ENCODE results near the gene RAMP3. TPM values are rescaled to one million over a fixed set of nuclear protein-coding genes. Genes with fewer than 3 reads are reported as not detected.

RAMP3 gene
- total and polyA plus RNA-seq, 9 of the 15 experiments (the other 6 are each of a cell fraction or from before 2014, with no cell fraction given): not detected

DNA sequence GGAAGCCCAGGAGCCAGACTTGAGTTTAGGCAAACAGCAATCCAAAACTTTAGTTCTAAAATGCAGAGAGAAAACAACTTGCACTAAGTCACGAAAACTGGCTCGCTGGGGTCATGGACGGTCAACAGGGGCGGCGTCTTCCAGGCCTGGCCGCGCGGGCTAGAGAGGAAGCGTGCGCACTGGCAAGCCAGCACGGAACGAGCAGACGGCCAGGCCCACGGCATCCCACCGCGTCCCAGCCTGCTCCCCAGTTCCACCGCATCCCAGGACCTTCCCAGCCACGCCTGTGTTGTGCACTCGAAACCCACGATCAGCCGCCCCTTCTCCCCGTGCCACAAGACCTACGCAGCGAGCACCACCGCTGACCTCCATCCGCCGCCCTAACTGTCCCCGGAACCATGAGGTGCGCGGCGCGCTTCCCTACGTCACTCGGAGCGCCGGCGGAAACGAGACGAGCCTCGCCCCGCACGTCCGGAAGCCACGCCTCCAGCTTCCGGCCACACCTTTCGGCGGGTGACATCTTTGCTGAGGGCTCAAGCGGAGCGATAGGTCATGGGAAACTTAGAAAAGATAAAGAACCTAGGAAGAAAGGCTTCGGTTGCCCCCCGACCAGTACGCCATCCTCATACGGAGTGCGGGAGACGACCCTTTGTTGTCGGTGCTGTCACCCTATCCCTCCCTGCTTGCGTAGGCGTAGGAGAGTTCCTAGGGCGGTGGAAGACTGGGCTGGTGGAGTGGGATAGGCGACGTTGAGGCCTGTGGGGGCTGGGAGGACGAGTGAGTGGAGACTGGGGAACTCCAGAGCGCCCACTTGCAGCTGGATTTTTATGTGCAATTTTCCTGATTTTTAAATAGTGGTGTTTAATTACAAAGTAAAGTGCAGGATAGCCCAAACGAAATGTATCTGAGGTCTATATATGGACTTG, 46.0 kb upstream of the RAMP3 start, which contains the start of gene TBRG4 (continued):
- TF ChIP-seq, protein P1, sequence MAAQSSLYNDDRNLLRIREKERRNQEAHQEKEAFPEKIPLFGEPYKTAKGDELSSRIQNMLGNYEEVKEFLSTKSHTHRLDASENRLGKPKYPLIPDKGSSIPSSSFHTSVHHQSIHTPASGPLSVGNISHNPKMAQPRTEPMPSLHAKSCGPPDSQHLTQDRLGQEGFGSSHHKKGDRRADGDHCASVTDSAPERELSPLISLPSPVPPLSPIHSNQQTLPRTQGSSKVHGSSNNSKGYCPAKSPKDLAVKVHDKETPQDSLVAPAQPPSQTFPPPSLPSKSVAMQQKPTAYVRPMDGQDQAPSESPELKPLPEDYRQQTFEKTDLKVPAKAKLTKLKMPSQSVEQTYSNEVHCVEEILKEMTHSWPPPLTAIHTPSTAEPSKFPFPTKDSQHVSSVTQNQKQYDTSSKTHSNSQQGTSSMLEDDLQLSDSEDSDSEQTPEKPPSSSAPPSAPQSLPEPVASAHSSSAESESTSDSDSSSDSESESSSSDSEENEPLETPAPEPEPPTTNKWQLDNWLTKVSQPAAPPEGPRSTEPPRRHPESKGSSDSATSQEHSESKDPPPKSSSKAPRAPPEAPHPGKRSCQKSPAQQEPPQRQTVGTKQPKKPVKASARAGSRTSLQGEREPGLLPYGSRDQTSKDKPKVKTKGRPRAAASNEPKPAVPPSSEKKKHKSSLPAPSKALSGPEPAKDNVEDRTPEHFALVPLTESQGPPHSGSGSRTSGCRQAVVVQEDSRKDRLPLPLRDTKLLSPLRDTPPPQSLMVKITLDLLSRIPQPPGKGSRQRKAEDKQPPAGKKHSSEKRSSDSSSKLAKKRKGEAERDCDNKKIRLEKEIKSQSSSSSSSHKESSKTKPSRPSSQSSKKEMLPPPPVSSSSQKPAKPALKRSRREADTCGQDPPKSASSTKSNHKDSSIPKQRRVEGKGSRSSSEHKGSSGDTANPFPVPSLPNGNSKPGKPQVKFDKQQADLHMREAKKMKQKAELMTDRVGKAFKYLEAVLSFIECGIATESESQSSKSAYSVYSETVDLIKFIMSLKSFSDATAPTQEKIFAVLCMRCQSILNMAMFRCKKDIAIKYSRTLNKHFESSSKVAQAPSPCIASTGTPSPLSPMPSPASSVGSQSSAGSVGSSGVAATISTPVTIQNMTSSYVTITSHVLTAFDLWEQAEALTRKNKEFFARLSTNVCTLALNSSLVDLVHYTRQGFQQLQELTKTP (IDR thresholded peaks at IDR 0.05; ENCODE audit: low read depth in 1 of 2, partially characterized antibody in 2 of 2): peak; percentile 37 to 62
- peak; percentile 64; the same call in 1 of the 2 replicates for TF ChIP-seq L3MBTL2 (IDR thresholded peaks at IDR 0.05)
- TF ChIP-seq, protein P2, sequence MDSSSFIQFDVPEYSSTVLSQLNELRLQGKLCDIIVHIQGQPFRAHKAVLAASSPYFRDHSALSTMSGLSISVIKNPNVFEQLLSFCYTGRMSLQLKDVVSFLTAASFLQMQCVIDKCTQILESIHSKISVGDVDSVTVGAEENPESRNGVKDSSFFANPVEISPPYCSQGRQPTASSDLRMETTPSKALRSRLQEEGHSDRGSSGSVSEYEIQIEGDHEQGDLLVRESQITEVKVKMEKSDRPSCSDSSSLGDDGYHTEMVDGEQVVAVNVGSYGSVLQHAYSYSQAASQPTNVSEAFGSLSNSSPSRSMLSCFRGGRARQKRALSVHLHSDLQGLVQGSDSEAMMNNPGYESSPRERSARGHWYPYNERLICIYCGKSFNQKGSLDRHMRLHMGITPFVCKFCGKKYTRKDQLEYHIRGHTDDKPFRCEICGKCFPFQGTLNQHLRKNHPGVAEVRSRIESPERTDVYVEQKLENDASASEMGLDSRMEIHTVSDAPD (CRISPR knock-in tag; IDR thresholded peaks at IDR 0.05): no peak
- TF ChIP-seq TAF9B (IDR thresholded peaks at IDR 0.05; ENCODE audit: partially characterized antibody): peak; percentile 95
- no peak for TF ChIP-seq CBX5 (IDR thresholded peaks at IDR 0.05; ENCODE audit: borderline replicate concordance, low read depth)
- TF ChIP-seq MTA3 (IDR thresholded peaks at IDR 0.05; ENCODE audit: borderline replicate concordance): peak; percentile 92
- no peak for TF ChIP-seq ZFPM2 (CRISPR knock-in tag; IDR thresholded peaks at IDR 0.05)
- no peak for TF ChIP-seq HDGF (IDR thresholded peaks at IDR 0.05)
- no peak for TF ChIP-seq RBM39 (optimal IDR thresholded peaks at IDR 0.05; ENCODE audit: low read depth, low read length)
- peak; percentile 9; the same call in 1 of the 2 replicates for TF ChIP-seq TCF3 (CRISPR knock-in tag; IDR thresholded peaks at IDR 0.05)
- TF ChIP-seq ZNF146 (CRISPR knock-in tag; IDR thresholded peaks at IDR 0.05; ENCODE audit: unreplicated experiment): no peak
- TF ChIP-seq ZBTB1 (CRISPR knock-in tag; IDR thresholded peaks at IDR 0.05; ENCODE audit: borderline replicate concordance, low read depth): peak; percentile 56; the same call in 1 of the 2 replicates
- no peak for TF ChIP-seq POLR3G (IDR thresholded peaks at IDR 0.05; ENCODE audit: extremely low read depth, insufficient read length, insufficient replicate concordance)
- TF ChIP-seq, protein P3, sequence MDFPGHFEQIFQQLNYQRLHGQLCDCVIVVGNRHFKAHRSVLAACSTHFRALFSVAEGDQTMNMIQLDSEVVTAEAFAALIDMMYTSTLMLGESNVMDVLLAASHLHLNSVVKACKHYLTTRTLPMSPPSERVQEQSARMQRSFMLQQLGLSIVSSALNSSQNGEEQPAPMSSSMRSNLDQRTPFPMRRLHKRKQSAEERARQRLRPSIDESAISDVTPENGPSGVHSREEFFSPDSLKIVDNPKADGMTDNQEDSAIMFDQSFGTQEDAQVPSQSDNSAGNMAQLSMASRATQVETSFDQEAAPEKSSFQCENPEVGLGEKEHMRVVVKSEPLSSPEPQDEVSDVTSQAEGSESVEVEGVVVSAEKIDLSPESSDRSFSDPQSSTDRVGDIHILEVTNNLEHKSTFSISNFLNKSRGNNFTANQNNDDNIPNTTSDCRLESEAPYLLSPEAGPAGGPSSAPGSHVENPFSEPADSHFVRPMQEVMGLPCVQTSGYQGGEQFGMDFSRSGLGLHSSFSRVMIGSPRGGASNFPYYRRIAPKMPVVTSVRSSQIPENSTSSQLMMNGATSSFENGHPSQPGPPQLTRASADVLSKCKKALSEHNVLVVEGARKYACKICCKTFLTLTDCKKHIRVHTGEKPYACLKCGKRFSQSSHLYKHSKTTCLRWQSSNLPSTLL (IDR thresholded peaks at IDR 0.05): no peak
- TF ChIP-seq ZNF778 (CRISPR knock-in tag; IDR thresholded peaks at IDR 0.05): no peak
- no peak for TF ChIP-seq NCOA6 (IDR thresholded peaks at IDR 0.05)
- no peak for TF ChIP-seq ZNF75A (CRISPR knock-in tag; IDR thresholded peaks at IDR 0.05)
- TF ChIP-seq KDM5B (IDR thresholded peaks at IDR 0.05; ENCODE audit: insufficient replicate concordance, low read depth, low read length): peak; percentile 79
- TF ChIP-seq ZFP30 (CRISPR knock-in tag; IDR thresholded peaks at IDR 0.05; ENCODE audit: borderline replicate concordance): no peak
